ENCODE data around the gene FAM227B.
"Not testable (repeated sequence)": the region's sequence is repeated elsewhere in the genome, so short reads cannot be mapped to it uniquely, and the experiment has no call there.

The FAM227B gene

GRCh38 chr15:49570672-49571071 is 49.9 kb downstream of the FAM227B start:
- Histone ChIP-seq H3K4me1 (ENCODE audit: control insufficient read depth, insufficient read depth, low read length, poor library complexity, severe bottlenecking) (no peaks in the 10 kb centered on the region), H3K27ac (ENCODE audit: insufficient read depth, low read length, poor library complexity, severe bottlenecking) (no peak overlapping the region), H3K9me3 (ENCODE audit: control insufficient read depth, low read length) (no peaks in the 10 kb centered on the region), H3K27me3 (replicated peaks; ENCODE audit: control insufficient read depth, insufficient read depth, low read length, poor library complexity, severe bottlenecking) (no peaks in the 10 kb centered on the region), H3K36me3 (ENCODE audit: control insufficient read depth, insufficient read depth, low read length) (no peaks in the 10 kb centered on the region), H3K4me3 (ENCODE audit: insufficient read depth, low read depth, low read length, poor library complexity, severe bottlenecking) (no peak overlapping the region)
- no peak for DNase-seq

GRCh38 chr15:49570174-49570573 is 50.4 kb downstream of the FAM227B start:
- H3K4me1 ChIP-seq (ENCODE audit: control insufficient read depth, insufficient read depth, low read length, poor library complexity, severe bottlenecking): no peaks in the 10 kb centered on the region

GRCh38 chr15:49560045-49560444 is 60.6 kb downstream of the FAM227B start:
- H3K9me3 ChIP-seq (ENCODE audit: control insufficient read depth, low read length): no peaks in the 10 kb centered on the region
- H3K27me3 ChIP-seq (replicated peaks; ENCODE audit: control insufficient read depth, insufficient read depth, low read length, poor library complexity, severe bottlenecking): no peaks in the 10 kb centered on the region
- no peaks in the 10 kb centered on the region for H3K4me1 ChIP-seq (ENCODE audit: control insufficient read depth, insufficient read depth, low read length, poor library complexity, severe bottlenecking)
- no peak overlapping the region for H3K27ac ChIP-seq (ENCODE audit: insufficient read depth, low read length, poor library complexity, severe bottlenecking)
- H3K36me3 ChIP-seq (ENCODE audit: control insufficient read depth, insufficient read depth, low read length): no peaks in the 10 kb centered on the region
- H3K4me3 ChIP-seq (ENCODE audit: insufficient read depth, low read depth, low read length, poor library complexity, severe bottlenecking): no peak overlapping the region
- no peak for DNase-seq

More at GRCh38 chr15:49570174-49570573, 50.4 kb downstream of the FAM227B start:
- H3K36me3 ChIP-seq (ENCODE audit: control insufficient read depth, insufficient read depth, low read length): no peaks in the 10 kb centered on the region
- H3K27ac ChIP-seq (ENCODE audit: insufficient read depth, low read length, poor library complexity, severe bottlenecking): no peak overlapping the region
- DNase-seq: no peak
- no peaks in the 10 kb centered on the region for H3K27me3 ChIP-seq (replicated peaks; ENCODE audit: control insufficient read depth, insufficient read depth, low read length, poor library complexity, severe bottlenecking)
- no peak overlapping the region for H3K4me3 ChIP-seq (ENCODE audit: insufficient read depth, low read depth, low read length, poor library complexity, severe bottlenecking)
- no peaks in the 10 kb centered on the region for H3K9me3 ChIP-seq (ENCODE audit: control insufficient read depth, low read length)

- no peak for DNase-seq
- Histone ChIP-seq H3K27ac (ENCODE audit: insufficient read depth, low read length, poor library complexity, severe bottlenecking) (no peak overlapping the region), H3K36me3 (ENCODE audit: control insufficient read depth, insufficient read depth, low read length) (no peaks in the 10 kb centered on the region), H3K4me1 (ENCODE audit: control insufficient read depth, insufficient read depth, low read length, poor library complexity, severe bottlenecking) (no peaks in the 10 kb centered on the region), H3K27me3 (replicated peaks; ENCODE audit: control insufficient read depth, insufficient read depth, low read length, poor library complexity, severe bottlenecking) (no peaks in the 10 kb centered on the region), H3K9me3 (ENCODE audit: control insufficient read depth, low read length) (no peaks in the 10 kb centered on the region), H3K4me3 (ENCODE audit: insufficient read depth, low read depth, low read length, poor library complexity, severe bottlenecking) (no peak overlapping the region)
These were observed 61.7 kb downstream of the FAM227B start for GRCh38 chr15:49558929-49559328.

GRCh38 chr15:49556437-49556836 is 64.2 kb downstream of the FAM227B start:
- Histone ChIP-seq H3K9me3 (ENCODE audit: control insufficient read depth, low read length) (no peaks in the 10 kb centered on the region), H3K36me3 (ENCODE audit: control insufficient read depth, insufficient read depth, low read length) (no peaks in the 10 kb centered on the region), H3K4me1 (ENCODE audit: control insufficient read depth, insufficient read depth, low read length, poor library complexity, severe bottlenecking) (no peaks in the 10 kb centered on the region), H3K27ac (ENCODE audit: insufficient read depth, low read length, poor library complexity, severe bottlenecking) (no peak overlapping the region), H3K27me3 (replicated peaks; ENCODE audit: control insufficient read depth, insufficient read depth, low read length, poor library complexity, severe bottlenecking) (no peaks in the 10 kb centered on the region), H3K4me3 (ENCODE audit: insufficient read depth, low read depth, low read length, poor library complexity, severe bottlenecking) (no peak overlapping the region)
- no peak for DNase-seq

GRCh38 chr15:49550342-49550741 is 70.3 kb downstream of the FAM227B start:
- not testable (repeated sequence) for H3K27ac ChIP-seq (ENCODE audit: insufficient read depth, low read length, poor library complexity, severe bottlenecking); DNase-seq; H3K4me1 ChIP-seq (ENCODE audit: control insufficient read depth, insufficient read depth, low read length, poor library complexity, severe bottlenecking); H3K36me3 ChIP-seq (ENCODE audit: control insufficient read depth, insufficient read depth, low read length); H3K27me3 ChIP-seq (replicated peaks; ENCODE audit: control insufficient read depth, insufficient read depth, low read length, poor library complexity, severe bottlenecking); H3K9me3 ChIP-seq (ENCODE audit: control insufficient read depth, low read length); H3K4me3 ChIP-seq (ENCODE audit: insufficient read depth, low read depth, low read length, poor library complexity, severe bottlenecking)

GRCh38 chr15:49538520-49538919 is 82.1 kb downstream of the FAM227B start:
- Histone ChIP-seq H3K27me3 (replicated peaks; ENCODE audit: control insufficient read depth, insufficient read depth, low read length, poor library complexity, severe bottlenecking) (no peaks in the 10 kb centered on the region), H3K9me3 (ENCODE audit: control insufficient read depth, low read length) (no peaks in the 10 kb centered on the region), H3K27ac (ENCODE audit: insufficient read depth, low read length, poor library complexity, severe bottlenecking) (no peak overlapping the region), H3K4me1 (ENCODE audit: control insufficient read depth, insufficient read depth, low read length, poor library complexity, severe bottlenecking) (no peaks in the 10 kb centered on the region), H3K4me3 (ENCODE audit: insufficient read depth, low read depth, low read length, poor library complexity, severe bottlenecking) (no peak overlapping the region), H3K36me3 (ENCODE audit: control insufficient read depth, insufficient read depth, low read length) (no peaks in the 10 kb centered on the region)
- no peak for DNase-seq

- Histone ChIP-seq H3K27me3 (replicated peaks; ENCODE audit: control insufficient read depth, insufficient read depth, low read length, poor library complexity, severe bottlenecking) (no peaks in the 10 kb centered on the region), H3K4me1 (ENCODE audit: control insufficient read depth, insufficient read depth, low read length, poor library complexity, severe bottlenecking) (no peaks in the 10 kb centered on the region), H3K9me3 (ENCODE audit: control insufficient read depth, low read length) (no peaks in the 10 kb centered on the region), H3K27ac (ENCODE audit: insufficient read depth, low read length, poor library complexity, severe bottlenecking) (no peak overlapping the region), H3K4me3 (ENCODE audit: insufficient read depth, low read depth, low read length, poor library complexity, severe bottlenecking) (no peak overlapping the region), H3K36me3 (ENCODE audit: control insufficient read depth, insufficient read depth, low read length) (no peaks in the 10 kb centered on the region)
- DNase-seq: no peak
These were observed 90.5 kb downstream of the FAM227B start for GRCh38 chr15:49530092-49530491.

- H3K27ac ChIP-seq (ENCODE audit: insufficient read depth, low read length, poor library complexity, severe bottlenecking): no peak overlapping the region
- no peaks in the 10 kb centered on the region for H3K27me3 ChIP-seq (replicated peaks; ENCODE audit: control insufficient read depth, insufficient read depth, low read length, poor library complexity, severe bottlenecking)
- H3K4me1 ChIP-seq (ENCODE audit: control insufficient read depth, insufficient read depth, low read length, poor library complexity, severe bottlenecking): no peaks in the 10 kb centered on the region
- H3K9me3 ChIP-seq (ENCODE audit: control insufficient read depth, low read length): no peaks in the 10 kb centered on the region
- DNase-seq: no peak
- no peak overlapping the region for H3K4me3 ChIP-seq (ENCODE audit: insufficient read depth, low read depth, low read length, poor library complexity, severe bottlenecking)
- no peaks in the 10 kb centered on the region for H3K36me3 ChIP-seq (ENCODE audit: control insufficient read depth, insufficient read depth, low read length)
These were observed 92.3 kb downstream of the FAM227B start for GRCh38 chr15:49528289-49528688.

GRCh38 chr15:49521802-49522201 is 98.8 kb downstream of the FAM227B start:
- Histone ChIP-seq H3K27ac (ENCODE audit: insufficient read depth, low read length, poor library complexity, severe bottlenecking) (no peak overlapping the region), H3K9me3 (ENCODE audit: control insufficient read depth, low read length) (peaks cover 6% of the 10 kb centered on the region), H3K36me3 (ENCODE audit: control insufficient read depth, insufficient read depth, low read length) (no peaks in the 10 kb centered on the region), H3K4me1 (ENCODE audit: control insufficient read depth, insufficient read depth, low read length, poor library complexity, severe bottlenecking) (no peaks in the 10 kb centered on the region), H3K4me3 (ENCODE audit: insufficient read depth, low read depth, low read length, poor library complexity, severe bottlenecking) (no peak overlapping the region), H3K27me3 (replicated peaks; ENCODE audit: control insufficient read depth, insufficient read depth, low read length, poor library complexity, severe bottlenecking) (no peaks in the 10 kb centered on the region)
- no peak for DNase-seq

- DNase-seq; H3K27ac ChIP-seq (ENCODE audit: insufficient read depth, low read length, poor library complexity, severe bottlenecking); H3K9me3 ChIP-seq (ENCODE audit: control insufficient read depth, low read length); H3K4me1 ChIP-seq (ENCODE audit: control insufficient read depth, insufficient read depth, low read length, poor library complexity, severe bottlenecking); H3K36me3 ChIP-seq (ENCODE audit: control insufficient read depth, insufficient read depth, low read length); H3K27me3 ChIP-seq (replicated peaks; ENCODE audit: control insufficient read depth, insufficient read depth, low read length, poor library complexity, severe bottlenecking); H3K4me3 ChIP-seq (ENCODE audit: insufficient read depth, low read depth, low read length, poor library complexity, severe bottlenecking): not testable (repeated sequence)
These were observed 107.9 kb downstream of the FAM227B start for GRCh38 chr15:49512739-49513138.

Measured in effector memory CD4-positive, alpha-beta T cell (primary cell).